ENCODE data around the gene RAD52.

The RAD52 gene

DNA sequence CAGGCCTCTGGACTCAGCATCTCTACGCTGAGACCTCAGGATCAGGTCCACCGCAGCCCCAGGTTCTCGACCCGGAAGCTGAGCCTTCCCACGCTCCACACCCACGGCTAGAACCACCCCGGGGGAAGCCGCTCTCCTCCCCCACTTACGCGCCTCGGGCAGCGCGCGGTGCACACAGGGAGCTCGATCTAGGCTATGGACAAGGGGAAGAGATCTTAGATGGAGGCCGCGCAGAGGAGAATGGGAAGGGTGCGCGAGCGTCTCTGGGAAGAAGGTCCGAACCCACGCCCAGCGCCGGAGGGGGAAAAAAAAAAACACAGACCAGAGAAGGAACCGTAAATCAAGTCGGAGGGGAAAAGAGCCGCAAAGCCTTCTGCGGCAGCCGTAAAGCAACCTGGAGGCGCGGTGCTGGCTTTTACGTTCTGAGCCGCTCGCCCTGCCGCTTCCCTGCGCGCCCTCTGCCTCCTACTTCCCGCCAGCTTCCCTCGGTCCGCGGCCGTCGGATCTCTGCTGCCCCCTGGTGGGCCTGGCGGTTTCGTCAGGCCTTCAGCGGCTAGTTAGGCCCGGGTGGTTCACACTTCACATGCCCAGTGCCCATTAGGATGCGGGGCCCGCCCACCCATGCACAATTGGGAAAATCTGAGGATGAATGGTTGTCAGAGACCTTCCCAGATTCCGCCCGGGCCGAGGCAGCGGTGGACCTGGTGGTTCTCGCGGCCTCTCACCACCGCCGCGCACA is at the start of gene RAD52:
RAD52 (minus strand) TSS at position 242 of the 739 bp plus-strand sequence. CDS start 16,636 bp downstream, outside the sequence.
- peak; percentile 96 for DNase-seq

DNA sequence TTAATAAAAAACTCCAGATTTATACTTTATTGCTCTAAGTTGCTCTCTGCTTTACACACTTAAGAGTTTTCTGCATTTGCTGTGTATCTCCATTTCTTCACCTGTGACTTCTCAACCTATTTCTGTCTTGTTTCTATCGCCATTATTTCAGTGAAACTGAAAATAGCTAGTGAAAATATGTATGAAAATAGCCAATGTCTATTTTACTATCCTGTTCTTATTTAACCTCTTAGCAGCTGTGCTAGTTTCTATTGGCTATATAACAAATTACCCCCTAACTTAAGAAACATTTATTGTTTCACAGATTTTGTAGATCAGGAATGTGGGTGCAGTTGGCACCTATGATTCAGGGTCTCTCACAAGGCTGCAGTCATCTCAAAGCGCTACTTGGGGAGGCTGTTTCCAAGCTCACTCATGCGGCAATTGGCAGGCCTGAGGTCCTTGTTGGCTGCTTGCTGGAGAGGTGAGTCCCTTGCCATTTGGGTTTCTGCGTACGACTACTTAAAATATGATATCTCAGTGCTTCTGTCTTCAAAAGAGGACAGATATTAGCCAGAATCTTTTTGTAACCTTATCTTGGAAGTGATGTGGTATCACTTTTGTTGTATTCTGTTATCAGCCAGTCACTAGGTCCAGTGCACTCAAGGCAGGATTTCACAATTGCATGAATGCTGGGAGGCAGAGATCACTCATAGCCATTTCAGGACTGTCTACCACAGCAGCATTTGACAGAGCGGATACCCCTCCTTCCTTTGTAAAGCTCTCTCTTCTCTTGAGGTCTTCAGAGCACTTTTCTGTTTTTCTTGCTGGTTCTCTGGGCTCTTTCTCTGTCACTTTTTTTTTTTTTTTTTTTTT is 48.8 kb upstream of the RAD52 start:
- no peak for DNase-seq

DNA sequence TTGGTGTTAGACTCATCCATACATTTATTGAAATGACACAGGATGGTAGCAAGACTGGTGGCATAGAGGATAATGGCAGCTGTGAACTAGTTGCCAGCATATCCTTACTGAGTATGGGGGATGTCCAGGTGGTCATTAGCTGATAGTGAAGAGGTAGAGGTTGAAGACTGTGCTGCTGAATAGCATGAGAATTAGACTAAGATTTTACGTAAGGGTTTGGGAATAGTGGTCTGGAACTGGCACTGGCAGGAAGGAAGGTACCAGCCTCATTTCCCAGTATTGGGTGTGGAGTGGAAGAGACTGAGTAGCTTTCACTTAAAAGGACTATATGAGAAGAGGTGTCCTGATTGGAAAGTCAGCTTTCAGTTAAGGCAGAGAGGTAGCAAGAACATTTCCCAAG is 48.0 kb upstream of the RAD52 start:
- no peak for DNase-seq

DNA sequence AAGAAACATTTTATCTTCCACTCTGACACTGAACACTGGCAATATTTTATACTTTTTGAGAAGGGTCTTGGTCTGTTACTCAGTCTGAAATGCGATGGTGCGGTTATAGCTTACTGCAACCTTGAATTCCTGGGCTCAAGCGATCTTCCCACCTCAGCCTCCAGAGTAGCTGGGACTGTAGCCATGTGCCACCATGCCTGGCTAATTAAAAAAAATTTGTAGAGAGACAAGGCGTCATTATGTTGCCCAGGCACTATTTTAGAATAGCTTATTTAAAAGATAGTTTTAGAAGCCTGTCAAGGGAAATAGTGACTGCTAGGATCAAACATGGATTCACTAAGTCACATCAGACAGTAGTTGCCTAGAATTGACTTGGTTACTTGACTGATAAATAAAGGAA is 47.4 kb upstream of the RAD52 start:
- DNase-seq: no peak

DNA sequence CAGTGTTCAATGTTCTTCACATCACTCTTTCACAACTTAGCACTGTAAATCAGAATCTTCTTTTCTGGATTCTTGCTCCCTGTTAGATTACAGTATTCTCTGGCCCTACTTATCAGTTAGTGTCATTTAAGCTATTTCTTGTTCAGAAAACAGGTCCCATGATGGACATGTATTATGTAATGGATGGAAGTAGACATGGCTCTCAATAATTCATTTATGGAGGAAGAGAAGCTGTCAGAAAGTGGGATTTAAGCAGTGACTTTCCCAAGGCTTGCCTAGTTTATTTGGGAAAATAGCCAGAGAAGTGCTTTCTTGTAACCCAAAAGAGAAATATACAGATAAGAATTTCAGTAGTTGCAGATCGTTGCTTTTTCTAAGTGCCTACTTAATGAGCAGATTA is 43.2 kb upstream of the RAD52 start:
- DNase-seq: no peak

DNA sequence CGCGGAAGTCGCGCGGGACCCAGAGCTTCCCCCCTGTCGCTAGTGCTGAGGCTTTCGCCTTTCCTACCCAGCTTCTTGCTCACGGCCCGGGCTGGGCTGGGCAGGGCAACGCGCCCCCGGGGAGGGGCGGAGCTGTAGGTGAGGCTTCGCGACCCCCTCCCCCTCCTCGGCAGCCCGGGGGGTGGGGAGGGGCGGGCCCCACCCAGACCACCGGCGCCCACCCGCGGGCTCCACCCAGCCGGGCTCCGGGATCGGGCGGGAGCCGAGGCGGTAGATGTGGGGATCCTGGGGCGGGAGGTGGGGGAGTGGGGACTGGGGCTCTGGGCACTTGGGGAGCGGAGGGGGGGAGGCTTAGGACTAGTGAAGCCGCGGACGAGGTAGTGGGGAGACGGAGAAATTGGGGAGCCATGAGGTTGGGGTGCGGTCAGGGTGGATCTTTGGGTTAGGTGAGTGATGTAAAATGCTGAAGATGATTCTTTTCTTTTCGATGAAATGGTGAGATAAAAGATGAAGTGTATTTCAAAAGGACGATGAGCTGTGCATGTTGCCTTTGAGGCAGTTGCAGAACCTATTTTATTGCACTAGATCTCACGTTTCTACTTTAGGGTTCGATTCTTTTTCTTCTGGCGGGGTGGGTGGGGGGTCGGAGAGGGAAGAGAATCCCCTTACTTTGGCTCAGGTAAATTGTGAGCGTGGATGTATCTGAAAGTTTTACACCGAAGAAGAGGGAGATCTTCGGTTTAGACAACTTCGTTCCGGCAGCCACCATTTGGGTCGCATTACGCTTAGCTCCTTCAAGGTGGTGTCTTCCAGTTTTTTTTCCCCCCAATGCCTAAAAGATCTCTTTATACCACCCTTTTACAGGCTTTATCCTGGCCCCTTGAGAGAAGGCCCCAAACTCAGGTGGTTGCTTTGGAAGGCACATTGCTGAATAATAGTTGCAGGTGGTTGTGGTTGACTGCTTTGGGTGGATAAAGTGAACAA is 42.1 kb upstream of the RAD52 start:
- no peak for DNase-seq

DNA sequence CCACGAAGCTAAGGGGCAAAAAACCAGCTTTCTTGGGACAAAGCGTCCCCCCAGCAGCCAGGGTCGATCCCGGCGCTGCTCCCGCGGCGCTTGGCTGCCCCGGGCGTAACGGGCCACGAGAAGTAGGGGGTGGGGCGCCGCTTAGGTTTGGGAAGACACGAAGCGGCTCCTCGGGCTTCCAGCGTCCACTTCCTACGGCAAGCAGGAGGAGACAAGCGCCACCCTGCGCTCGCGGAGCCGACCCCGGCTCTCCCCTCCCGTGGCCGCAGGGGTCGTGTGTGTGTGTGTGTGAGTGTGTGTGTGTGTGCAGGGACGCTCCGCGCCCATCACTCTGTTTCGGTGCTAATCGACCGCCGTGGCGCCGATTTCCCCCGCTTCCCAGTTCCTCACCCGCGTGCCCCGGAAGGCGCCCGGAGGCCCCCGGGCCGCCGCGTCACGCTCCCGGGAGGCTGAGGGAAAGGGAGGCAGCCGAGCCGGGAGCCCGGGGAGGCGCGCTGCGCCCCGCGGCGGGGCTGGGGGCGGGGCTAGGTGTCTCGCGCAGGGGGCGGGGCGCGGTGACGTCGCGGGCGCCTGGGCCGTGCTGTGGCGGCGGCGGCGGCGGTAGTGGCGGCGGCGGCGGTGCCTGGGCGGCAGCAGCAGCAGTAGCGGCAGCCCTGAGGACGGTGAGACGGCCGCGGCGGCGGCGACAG is 41.3 kb upstream of the RAD52 start, which contains the start of gene ERC1:
ERC1 (plus strand) TSS at position 563 of the 689 bp plus-strand sequence. CDS start 36,681 bp downstream, outside the sequence.
- no peak for DNase-seq

DNA sequence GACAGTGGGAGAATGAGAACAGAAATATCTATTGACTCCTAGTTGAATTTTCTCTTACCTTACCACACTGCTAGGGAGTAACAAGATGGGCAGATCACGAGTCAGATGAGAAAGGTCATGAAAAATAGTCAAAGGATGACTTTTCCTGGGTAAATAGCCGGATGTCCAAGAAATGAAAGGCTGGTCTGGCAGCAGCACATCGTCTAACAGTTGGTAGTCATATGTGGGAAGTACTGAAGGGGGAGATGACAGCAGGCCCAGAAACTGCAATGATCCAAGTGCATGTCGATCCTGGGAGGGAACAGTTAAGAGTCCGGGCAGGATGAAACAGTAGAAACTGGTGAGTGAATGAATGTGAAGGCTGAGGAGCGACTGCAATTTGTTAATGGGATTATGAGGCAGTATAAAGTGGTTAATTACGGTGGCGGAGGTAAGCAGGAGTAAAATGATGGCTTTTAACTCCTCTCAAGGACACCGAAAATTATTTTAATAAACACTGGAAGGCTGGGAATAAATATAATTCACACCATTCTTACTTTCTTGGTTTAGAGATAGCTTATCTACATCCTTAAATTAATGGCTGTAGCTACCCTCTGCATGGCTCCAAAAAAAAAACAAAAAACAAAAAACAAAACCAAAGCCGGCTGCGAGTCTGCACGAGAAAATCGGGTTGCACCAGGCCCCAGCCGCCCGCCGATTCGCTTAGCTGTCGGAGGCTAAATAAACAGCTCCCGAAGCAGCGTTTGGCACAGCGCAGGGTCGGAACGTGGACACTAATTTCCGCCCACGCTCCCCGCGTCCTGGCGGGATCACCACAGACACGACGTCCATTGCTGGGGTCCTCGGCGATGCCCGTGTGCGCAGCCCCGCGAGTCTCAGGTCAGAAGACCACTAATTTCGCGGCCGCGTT is 40.5 kb upstream of the RAD52 start:
- DNase-seq: no peak

DNA sequence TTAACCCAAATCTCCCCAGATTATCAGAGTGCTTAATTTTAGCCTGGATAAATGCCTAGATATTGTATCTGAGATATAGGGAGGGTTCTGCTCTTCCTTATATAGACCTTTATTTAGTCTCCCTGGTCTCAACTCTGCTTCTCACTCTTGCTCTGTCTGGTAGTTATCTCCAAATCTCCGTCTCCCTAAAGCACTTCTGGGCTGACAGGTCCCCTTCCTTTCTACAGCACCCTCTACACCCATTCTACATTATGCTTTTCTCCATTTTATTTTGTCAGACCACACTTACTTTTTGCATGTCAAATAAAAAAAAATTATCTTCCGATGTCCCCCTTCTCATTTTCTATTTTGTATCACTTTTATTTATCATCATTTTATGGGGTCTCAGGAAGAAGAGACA is 39.6 kb upstream of the RAD52 start:
- DNase-seq: no peak

DNA sequence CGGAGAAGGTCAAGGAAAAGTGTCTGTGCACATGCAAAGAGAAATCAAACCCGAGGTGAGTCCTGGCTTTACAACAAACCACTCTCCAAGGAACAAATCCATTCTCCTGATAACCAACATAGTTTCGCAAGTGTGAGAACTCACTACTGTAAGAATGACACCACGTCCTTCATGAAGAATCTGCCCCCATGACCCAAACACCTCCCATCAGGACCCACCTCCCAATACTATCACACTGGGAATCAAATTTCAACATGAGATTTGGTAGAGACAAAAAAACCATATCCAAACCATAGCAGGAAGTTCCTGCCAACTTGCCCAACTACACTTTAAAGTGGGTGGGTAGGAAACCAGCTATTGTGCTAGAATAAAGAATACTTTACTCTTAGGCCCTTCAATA is 39.2 kb upstream of the RAD52 start:
- DNase-seq: no peak

DNA sequence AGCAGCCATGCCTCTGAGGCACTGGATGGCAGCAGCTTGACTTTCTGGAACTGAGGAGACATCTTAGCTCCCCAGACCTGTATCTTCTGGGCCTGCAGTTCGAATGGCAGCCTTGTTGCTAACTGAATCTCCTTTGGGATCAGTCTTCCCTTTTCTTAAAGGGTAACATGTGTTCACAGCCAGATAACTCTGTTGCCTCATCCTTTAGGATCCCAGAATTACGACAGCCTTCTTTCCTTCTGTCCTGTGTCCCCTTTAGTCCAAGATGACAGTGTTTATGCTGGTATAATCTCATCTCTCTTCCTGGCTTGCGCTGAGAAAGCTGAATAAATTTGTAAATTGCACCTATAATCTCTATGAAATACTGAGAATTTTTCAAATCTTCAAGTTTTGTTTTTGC is 32.5 kb upstream of the RAD52 start:
- DNase-seq: no peak

DNA sequence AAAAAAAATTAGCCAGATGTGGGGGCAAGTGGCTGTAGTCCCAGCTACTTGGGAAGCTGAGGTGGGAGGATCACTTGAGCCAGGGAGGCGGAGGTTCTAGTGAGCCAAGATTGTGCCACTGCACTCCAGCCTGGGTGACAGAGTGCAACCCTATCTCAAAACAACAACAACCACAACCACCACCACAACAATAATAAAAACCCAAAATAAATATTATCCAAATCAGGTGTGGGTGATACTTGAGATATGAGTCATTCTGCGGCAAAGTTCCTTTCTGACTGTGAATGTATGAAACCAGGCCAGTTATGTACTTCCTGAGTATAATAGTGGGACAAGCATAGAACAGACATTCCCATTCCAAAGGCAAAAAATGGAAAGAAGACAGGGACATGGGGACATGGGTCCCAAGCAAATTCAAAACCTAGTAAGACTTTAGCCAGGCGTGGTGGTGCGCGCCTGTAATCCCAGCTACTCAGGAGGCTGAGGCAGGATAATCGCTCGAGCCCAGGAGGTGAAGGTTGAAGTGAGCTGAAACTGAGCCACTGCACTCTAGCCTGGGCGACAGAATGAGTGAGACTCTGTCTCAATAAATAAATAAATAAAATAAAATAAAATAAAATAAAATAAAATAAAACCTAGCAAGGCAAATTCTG is 31.8 kb upstream of the RAD52 start:
- DNase-seq: no peak

DNA sequence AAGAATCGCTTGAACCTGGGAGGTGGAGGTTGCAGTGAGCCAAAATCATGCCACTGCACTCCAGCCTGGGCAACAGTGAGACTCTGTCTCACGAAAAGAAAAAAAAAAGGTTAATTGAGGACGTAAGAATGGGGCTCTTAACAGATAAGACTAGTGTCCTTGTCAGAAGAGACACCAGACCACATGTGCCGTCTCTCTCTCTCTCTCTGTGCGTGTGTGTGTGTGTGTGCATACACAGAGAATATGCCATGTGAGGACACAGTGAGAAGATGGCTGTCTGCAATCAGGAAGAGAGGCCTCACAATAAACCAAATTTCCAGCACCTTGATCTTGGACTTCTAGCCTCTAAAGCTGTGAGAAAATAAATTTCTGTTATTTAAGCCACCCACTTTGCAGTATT is 29.9 kb upstream of the RAD52 start:
- DNase-seq: no peak

DNA sequence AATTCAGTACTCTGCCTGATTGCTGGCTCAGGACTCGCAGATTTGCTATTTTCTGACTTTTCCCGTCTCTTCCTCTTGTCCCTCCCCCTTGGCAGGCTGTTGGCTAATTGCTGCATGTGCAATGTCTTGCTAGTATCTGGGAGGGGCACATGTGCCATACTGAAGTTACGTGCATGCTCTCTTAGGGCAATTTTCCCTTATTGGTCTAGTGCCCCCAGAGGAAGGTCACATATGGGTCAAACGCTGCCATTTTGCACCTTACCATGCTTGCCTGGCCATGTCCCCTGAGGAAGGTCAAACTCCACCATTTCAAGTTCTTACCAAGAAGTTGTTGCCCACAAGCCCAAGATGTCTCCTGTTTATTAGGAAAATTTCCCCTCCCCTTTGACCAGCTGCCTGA is 27.7 kb upstream of the RAD52 start:
- DNase-seq: no peak

DNA sequence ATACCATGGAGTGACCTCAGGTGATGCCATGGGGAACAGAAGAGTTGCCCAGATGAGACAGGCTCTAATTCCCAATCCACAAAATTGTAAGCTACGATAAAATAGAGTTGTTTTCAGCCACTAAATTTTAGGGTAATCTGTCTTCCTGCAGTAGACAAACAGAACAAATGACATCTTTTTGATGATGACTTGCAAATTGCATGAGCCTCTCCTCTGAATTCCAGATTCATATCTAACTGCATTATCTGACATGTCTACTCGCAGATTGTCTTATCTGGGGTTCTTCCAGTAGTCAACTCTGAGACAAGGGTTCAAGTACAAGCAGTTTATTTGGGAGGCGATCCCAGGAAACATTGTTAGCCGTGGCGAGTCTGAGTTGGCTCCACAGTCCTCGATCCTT is 27.1 kb upstream of the RAD52 start:
- no peak for DNase-seq

DNA sequence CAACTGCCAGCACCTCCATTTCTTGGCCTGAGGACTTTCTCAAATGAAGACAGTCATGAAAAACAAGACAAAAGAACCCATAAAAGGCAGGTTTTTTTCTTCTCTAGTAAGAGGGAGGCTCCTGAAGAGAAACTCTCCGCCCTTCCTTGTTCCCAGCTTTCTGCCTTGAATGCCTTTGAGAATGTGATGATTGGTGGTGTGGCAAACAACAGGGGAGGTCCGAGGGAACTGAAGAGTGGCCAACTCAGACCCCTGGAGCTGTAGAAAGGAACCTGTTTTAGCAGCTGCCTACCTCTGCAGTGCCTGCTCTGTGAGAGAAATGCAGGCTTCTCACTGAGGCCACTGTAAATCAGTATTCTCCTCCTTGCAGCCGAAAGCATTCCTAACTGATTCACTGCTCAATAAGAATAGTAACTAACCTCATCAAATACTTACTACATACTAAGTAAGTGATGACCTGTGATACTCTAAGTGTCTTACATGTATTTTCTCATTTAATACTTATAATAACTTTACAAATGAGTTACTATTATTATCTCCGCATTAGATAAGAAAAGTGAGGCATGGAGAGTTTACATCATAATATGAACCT is 24.9 kb upstream of the RAD52 start:
- no peak for DNase-seq

DNA sequence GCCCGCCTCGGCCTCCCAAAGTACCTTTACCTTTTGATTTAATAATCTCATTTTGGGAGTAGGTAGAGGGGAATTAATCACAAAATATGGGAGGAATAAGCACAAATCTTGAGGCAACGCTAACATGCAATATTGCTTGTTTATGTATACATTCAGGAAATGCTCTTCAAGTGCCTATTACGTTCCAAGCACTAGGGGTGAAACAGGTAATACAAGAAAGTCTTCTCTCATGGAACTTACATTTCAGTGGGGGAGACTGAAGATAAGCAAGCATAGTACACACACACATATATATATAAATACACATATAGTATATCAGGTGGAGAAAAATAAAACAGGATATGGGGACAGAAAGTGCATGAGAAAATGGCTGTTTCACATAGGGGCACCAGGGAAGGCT is 22.5 kb upstream of the RAD52 start:
- DNase-seq: no peak

DNA sequence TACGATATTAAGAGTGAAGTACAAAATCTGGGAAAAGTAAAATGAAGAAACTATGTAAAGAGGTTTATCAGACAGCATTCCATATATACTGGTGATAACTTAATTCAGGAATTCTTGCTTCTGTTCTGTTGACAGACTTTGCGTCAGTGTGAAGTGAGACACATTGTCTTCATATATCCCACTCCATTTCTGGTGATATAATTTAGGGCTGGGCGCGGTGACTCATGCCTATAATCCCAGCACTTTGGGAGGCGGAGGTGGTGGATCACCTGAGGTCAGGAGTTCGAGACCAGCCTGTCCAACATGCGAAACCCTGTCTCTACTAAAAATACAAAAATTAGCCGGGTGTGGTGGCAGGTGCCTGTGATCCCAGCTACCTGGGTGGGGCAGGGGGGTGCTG is 20.3 kb upstream of the RAD52 start:
- DNase-seq: no peak

DNA sequence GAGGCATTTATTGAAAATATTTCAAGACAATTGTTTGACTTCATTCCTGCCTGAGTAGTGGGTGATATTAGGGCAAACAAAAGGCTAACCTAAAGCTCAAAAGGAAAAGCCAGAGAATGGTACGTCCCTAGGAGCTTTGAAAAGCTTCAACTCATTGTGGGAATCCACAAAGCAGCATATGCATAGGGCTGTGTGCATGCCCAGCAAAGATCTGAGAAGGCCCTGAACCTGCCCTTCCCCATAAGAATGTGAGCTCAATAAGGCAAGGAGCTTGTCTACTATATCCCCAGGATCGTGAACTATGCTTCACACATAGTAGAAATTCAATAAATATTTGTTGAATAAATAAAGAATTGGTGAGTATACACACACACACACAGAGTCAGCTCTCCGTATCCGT is 19.1 kb upstream of the RAD52 start:
- no peak for DNase-seq

DNA sequence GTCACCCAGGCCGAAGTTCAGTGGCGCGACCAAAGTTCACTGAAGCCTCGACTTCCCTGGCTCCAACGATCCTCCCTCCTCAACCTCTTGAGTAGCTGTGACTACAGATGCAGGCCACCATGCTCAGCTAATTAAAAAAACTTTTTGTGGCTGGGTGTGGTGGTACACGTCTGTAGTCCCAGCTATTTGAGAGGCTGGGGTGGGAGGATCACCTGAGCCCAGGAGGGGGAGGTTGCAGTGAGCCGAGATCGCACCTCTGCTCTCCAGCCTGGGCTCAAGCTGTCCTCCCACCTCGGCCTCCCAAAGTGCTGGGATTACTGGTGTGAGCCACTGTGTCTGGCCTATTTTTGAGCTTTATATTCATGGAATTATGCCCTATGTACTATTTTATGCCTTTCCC is 18.1 kb upstream of the RAD52 start:
- DNase-seq: no peak

Measured in SIG-M5 (cell line).